ENCODE data around the gene SLC9A6. TPM values are rescaled to one million over a fixed set of nuclear protein-coding genes. Genes with fewer than 3 reads are reported as not detected.

SLC9A6 gene
- total RNA-seq, 2 experiments from 2014 or later = 14.6 to 17.3 TPM

Other genes starting within 250 kb of the SLC9A6 start
- gene CT45A3, start 217.2 kb upstream of the SLC9A6 start, total RNA-seq = not detected
- not detected for gene CT45A5, start 199.9 kb upstream of the SLC9A6 start, total RNA-seq
- gene CT45A6, start 182.6 kb upstream of the SLC9A6 start, total RNA-seq = not detected
- gene CT45A2, start 165.4 kb upstream of the SLC9A6 start, total RNA-seq = not detected
- gene CT45A7, start 148.2 kb upstream of the SLC9A6 start, total RNA-seq = not detected
- not detected for gene CT45A8, start 130.9 kb upstream of the SLC9A6 start, total RNA-seq
- gene CT45A9, start 113.6 kb upstream of the SLC9A6 start, total RNA-seq = not detected
- not detected for gene CT45A10, start 92.0 kb upstream of the SLC9A6 start, total RNA-seq
- gene SAGE1, start 91.7 kb upstream of the SLC9A6 start, total RNA-seq = not detected
- gene MMGT1, start 11.4 kb upstream of the SLC9A6 start, total RNA-seq = 10 to 100 TPM; 17.5 to 18.7 TPM
- gene FHL1, start 162.1 kb downstream of the SLC9A6 start, total RNA-seq = 10 to 100 TPM; 13.4 to 19.2 TPM